ENCODE measurements around the gene CRMP1.
A peak's percentile ranks its signal among the peaks of the same experiment; 100 is the strongest.

The CRMP1 gene

GRCh38 chr4:5893004-5893580, at the start of gene CRMP1:
Gene CRMP1 (minus strand): TSS chr4:5893086. CDS start chr4:5892969, 117 bp downstream.
- DNase-seq = peak; percentile 15

- DNase-seq = no peak
Observed at GRCh38 chr4:5941601-5942000, 48.7 kb upstream of the CRMP1 start.

GRCh38 chr4:5940470-5941203, 47.8 kb upstream of the CRMP1 start:
- DNase-seq = no peak

- no peak for DNase-seq
Observed at GRCh38 chr4:5933996-5934831, 41.3 kb upstream of the CRMP1 start.

GRCh38 chr4:5933116-5933515, 40.2 kb upstream of the CRMP1 start:
- peak; percentile 51 for DNase-seq

GRCh38 chr4:5932035-5932568, 39.2 kb upstream of the CRMP1 start:
- DNase-seq = peak; percentile 46

GRCh38 chr4:5931526-5931925, 38.6 kb upstream of the CRMP1 start:
- no peak for DNase-seq

- no peak for DNase-seq
Observed at GRCh38 chr4:5930876-5931275, 38.0 kb upstream of the CRMP1 start.

GRCh38 chr4:5930456-5930855, 37.6 kb upstream of the CRMP1 start:
- DNase-seq = no peak

GRCh38 chr4:5928844-5929420, 36.0 kb upstream of the CRMP1 start:
- DNase-seq = no peak

GRCh38 chr4:5928274-5928673, 35.4 kb upstream of the CRMP1 start:
- DNase-seq = no peak

- no peak for DNase-seq
Observed at GRCh38 chr4:5927747-5928146, 34.9 kb upstream of the CRMP1 start.

- DNase-seq = no peak
Observed at GRCh38 chr4:5927116-5927515, 34.2 kb upstream of the CRMP1 start.

GRCh38 chr4:5926598-5926997, 33.7 kb upstream of the CRMP1 start:
- DNase-seq = no peak

- no peak for DNase-seq
Observed at GRCh38 chr4:5925419-5926200, 32.7 kb upstream of the CRMP1 start.

GRCh38 chr4:5924461-5925125, 31.7 kb upstream of the CRMP1 start:
- no peak for DNase-seq

GRCh38 chr4:5923376-5923775, 30.5 kb upstream of the CRMP1 start:
- no peak for DNase-seq

- no peak for DNase-seq
Observed at GRCh38 chr4:5922556-5922955, 29.7 kb upstream of the CRMP1 start.

GRCh38 chr4:5921981-5922380, 29.1 kb upstream of the CRMP1 start:
- no peak for DNase-seq

GRCh38 chr4:5921101-5921980, 28.5 kb upstream of the CRMP1 start:
- no peak for DNase-seq

GRCh38 chr4:5919571-5919970, 26.7 kb upstream of the CRMP1 start:
- DNase-seq = no peak

Measured in NCI-H2107 (cell line).